ENCODE data around the gene ITIH4.

Gene ITIH4

GRCh38 chr3:52854013-52854412, 23.5 kb upstream of the ITIH4 start:
- no peaks in the 10 kb centered on the region for H3K4me1 ChIP-seq (ENCODE audit: control insufficient read depth, low read length)
- peaks cover 9% of the 10 kb centered on the region for H3K36me3 ChIP-seq (ENCODE audit: control insufficient read depth, low read length)
- no peak overlapping the region for H3K4me3 ChIP-seq (ENCODE audit: low read length)
- TF ChIP-seq CTCF (IDR thresholded peaks at IDR 0.05; ENCODE audit: low read depth, low read length, poor library complexity, severe bottlenecking) (no peak), EZH2phosphoT487 (IDR thresholded peaks at IDR 0.05; ENCODE audit: borderline replicate concordance, low read length) (no peak)
- no peak overlapping the region for H3K4me2 ChIP-seq (ENCODE audit: low read length)
- no peaks in the 10 kb centered on the region for H3K9me2 ChIP-seq (replicated peaks; ENCODE audit: control insufficient read depth, low read length)
- H3K79me2 ChIP-seq (ENCODE audit: control insufficient read depth, low read length) = no peaks in the 10 kb centered on the region
- no peak overlapping the region for H3K27ac ChIP-seq (ENCODE audit: low read depth, low read length)
- H3K27me3 ChIP-seq (ENCODE audit: control insufficient read depth, low read length) = no peaks in the 10 kb centered on the region
- H4K20me1 ChIP-seq (ENCODE audit: control insufficient read depth, insufficient read depth, low read depth, low read length) = 0 out of 2 replicates have a peak, but pooled peaks cover 4% of the 10 kb centered on the region
- H3K9me3 ChIP-seq (ENCODE audit: control insufficient read depth, insufficient read depth, low read length) = no peaks in the 10 kb centered on the region
- H3F3A ChIP-seq (ENCODE audit: control insufficient read depth, insufficient read depth) = no peaks in the 10 kb centered on the region

GRCh38 chr3:52852419-52852818, 21.9 kb upstream of the ITIH4 start:
- no peaks in the 10 kb centered on the region for H3K27me3 ChIP-seq (ENCODE audit: control insufficient read depth, low read length)
- H3F3A ChIP-seq (ENCODE audit: control insufficient read depth, insufficient read depth) = no peaks in the 10 kb centered on the region
- no peaks in the 10 kb centered on the region for H3K9me2 ChIP-seq (replicated peaks; ENCODE audit: control insufficient read depth, low read length)
- no peak for TF ChIP-seq CTCF (IDR thresholded peaks at IDR 0.05; ENCODE audit: low read depth, low read length, poor library complexity, severe bottlenecking)
- TF ChIP-seq EZH2phosphoT487 (IDR thresholded peaks at IDR 0.05; ENCODE audit: borderline replicate concordance, low read length) = no peak
- H3K36me3 ChIP-seq (ENCODE audit: control insufficient read depth, low read length) = peaks cover 9% of the 10 kb centered on the region
- H3K9me3 ChIP-seq (ENCODE audit: control insufficient read depth, insufficient read depth, low read length) = no peaks in the 10 kb centered on the region
- no peaks in the 10 kb centered on the region for H3K4me1 ChIP-seq (ENCODE audit: control insufficient read depth, low read length)
- H3K27ac ChIP-seq (ENCODE audit: low read depth, low read length) = no peak overlapping the region
- no peak overlapping the region for H3K4me2 ChIP-seq (ENCODE audit: low read length)
- H3K4me3 ChIP-seq (ENCODE audit: low read length) = no peak overlapping the region
- no peaks in the 10 kb centered on the region for H3K79me2 ChIP-seq (ENCODE audit: control insufficient read depth, low read length)
- no peaks in the 10 kb centered on the region for H4K20me1 ChIP-seq (ENCODE audit: control insufficient read depth, insufficient read depth, low read depth, low read length)

- Histone ChIP-seq H3K9me2 (replicated peaks; ENCODE audit: control insufficient read depth, low read length) (no peaks in the 10 kb centered on the region), H3K36me3 (ENCODE audit: control insufficient read depth, low read length) (peaks cover 9% of the 10 kb centered on the region), H3K4me3 (ENCODE audit: low read length) (no peak overlapping the region), H3K27me3 (ENCODE audit: control insufficient read depth, low read length) (no peaks in the 10 kb centered on the region), H3K27ac (ENCODE audit: low read depth, low read length) (no peak overlapping the region), H3K79me2 (ENCODE audit: control insufficient read depth, low read length) (no peaks in the 10 kb centered on the region), H3K4me1 (ENCODE audit: control insufficient read depth, low read length) (no peaks in the 10 kb centered on the region), H3K4me2 (ENCODE audit: low read length) (no peak overlapping the region), H4K20me1 (ENCODE audit: control insufficient read depth, insufficient read depth, low read depth, low read length) (no peaks in the 10 kb centered on the region), H3F3A (ENCODE audit: control insufficient read depth, insufficient read depth) (no peaks in the 10 kb centered on the region), H3K9me3 (ENCODE audit: control insufficient read depth, insufficient read depth, low read length) (no peaks in the 10 kb centered on the region)
- TF ChIP-seq EZH2phosphoT487 (IDR thresholded peaks at IDR 0.05; ENCODE audit: borderline replicate concordance, low read length) (no peak), CTCF (IDR thresholded peaks at IDR 0.05; ENCODE audit: low read depth, low read length, poor library complexity, severe bottlenecking) (peak; percentile 69)
Observed at GRCh38 chr3:52851348-52851747, 20.9 kb upstream of the ITIH4 start.

- Histone ChIP-seq H3K9me2 (replicated peaks; ENCODE audit: control insufficient read depth, low read length) (no peaks in the 10 kb centered on the region), H3K4me2 (ENCODE audit: low read length) (no peak overlapping the region), H3K27ac (ENCODE audit: low read depth, low read length) (no peak overlapping the region), H3K79me2 (ENCODE audit: control insufficient read depth, low read length) (no peaks in the 10 kb centered on the region), H3K4me1 (ENCODE audit: control insufficient read depth, low read length) (no peaks in the 10 kb centered on the region), H3F3A (ENCODE audit: control insufficient read depth, insufficient read depth) (no peaks in the 10 kb centered on the region), H4K20me1 (ENCODE audit: control insufficient read depth, insufficient read depth, low read depth, low read length) (no peaks in the 10 kb centered on the region), H3K36me3 (ENCODE audit: control insufficient read depth, low read length) (peaks cover 9% of the 10 kb centered on the region), H3K27me3 (ENCODE audit: control insufficient read depth, low read length) (no peaks in the 10 kb centered on the region), H3K4me3 (ENCODE audit: low read length) (no peak overlapping the region), H3K9me3 (ENCODE audit: control insufficient read depth, insufficient read depth, low read length) (no peaks in the 10 kb centered on the region)
- no peak for TF ChIP-seq EZH2phosphoT487 (IDR thresholded peaks at IDR 0.05; ENCODE audit: borderline replicate concordance, low read length)
- no peak for TF ChIP-seq CTCF (IDR thresholded peaks at IDR 0.05; ENCODE audit: low read depth, low read length, poor library complexity, severe bottlenecking)
Observed at GRCh38 chr3:52849656-52850055, 19.2 kb upstream of the ITIH4 start.

Measured in DOHH2 (cell line).